NCI-H82 treated with DMSO at 0.1 percent for 48 hours (cell line): ENCODE results near the gene ITPKA.
A peak's percentile ranks its signal among the peaks of the same experiment; 100 is the strongest.

ENCODE experiments used
- DNase-seq: peaks from one replicate; lab custom pipeline; 2025; ENCODE audit not compliant: unreplicated experiment; lab: John Stamatoyannopoulos, UW

The ITPKA gene

DNA sequence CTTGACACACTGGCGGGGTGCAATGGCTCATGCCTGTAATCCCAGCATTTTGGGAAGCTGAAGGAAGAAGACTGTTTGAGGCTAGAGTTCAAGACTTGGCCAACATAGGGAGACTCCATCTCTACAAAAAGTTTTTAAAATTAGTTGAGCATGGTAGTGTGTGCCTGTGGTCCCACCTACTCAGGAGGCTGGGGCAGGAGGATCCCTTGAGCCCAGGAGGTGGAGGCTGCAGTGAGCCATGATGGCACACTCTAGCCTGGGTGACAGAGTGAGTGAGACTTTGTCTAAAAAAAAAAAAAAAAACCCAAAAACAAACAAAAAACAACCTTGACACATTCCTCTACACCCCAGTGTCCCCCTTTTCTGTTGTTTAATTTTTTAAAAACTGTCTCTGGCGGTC, 4.0 kb upstream of the ITPKA start:
- no peak for DNase-seq

- no peak for DNase-seq
Observed at GRCh38 chr15:41490355-41490754, 3.3 kb upstream of the ITPKA start.

GRCh38 chr15:41491889-41492288, 1.8 kb upstream of the ITPKA start:
- no peak for DNase-seq

DNA sequence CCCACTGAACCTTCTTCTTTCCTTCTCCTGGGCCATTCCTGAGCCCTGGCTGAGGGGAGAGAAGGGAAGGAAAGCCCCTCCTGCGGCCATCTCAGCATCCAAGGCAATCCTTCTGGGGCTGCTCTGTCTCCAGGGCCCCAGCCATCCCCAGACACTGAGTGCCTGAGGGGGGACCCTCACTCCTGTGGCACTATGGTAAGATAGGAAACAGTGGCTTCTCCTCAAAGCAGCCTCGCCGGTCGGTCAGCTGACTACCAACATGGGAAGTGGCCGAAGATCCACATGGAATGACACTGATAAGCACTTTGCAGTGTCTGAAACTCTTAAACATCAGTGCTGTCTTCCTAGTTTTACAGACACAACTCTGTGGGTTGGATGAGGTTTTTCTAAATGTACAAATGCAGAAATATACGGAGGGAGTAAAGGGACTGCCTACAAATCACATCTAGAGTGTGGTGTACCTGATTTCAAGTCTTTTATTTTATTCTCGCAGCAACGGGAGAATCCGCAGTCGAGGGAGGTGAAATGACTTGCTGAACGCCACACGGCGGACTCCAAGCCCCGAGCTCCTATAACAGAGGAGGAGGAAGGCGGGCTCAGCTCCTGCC, 973 bp upstream of the ITPKA start:
- peak; percentile 17 for DNase-seq

GRCh38 chr15:41493902-41494189, 172 bp downstream of the ITPKA start:
- DNase-seq: no peak

- no peak for DNase-seq
Observed at GRCh38 chr15:41494190-41494921, 682 bp downstream of the ITPKA start.

GRCh38 chr15:41494922-41495735, 1.5 kb downstream of the ITPKA start:
- no peak for DNase-seq

DNA sequence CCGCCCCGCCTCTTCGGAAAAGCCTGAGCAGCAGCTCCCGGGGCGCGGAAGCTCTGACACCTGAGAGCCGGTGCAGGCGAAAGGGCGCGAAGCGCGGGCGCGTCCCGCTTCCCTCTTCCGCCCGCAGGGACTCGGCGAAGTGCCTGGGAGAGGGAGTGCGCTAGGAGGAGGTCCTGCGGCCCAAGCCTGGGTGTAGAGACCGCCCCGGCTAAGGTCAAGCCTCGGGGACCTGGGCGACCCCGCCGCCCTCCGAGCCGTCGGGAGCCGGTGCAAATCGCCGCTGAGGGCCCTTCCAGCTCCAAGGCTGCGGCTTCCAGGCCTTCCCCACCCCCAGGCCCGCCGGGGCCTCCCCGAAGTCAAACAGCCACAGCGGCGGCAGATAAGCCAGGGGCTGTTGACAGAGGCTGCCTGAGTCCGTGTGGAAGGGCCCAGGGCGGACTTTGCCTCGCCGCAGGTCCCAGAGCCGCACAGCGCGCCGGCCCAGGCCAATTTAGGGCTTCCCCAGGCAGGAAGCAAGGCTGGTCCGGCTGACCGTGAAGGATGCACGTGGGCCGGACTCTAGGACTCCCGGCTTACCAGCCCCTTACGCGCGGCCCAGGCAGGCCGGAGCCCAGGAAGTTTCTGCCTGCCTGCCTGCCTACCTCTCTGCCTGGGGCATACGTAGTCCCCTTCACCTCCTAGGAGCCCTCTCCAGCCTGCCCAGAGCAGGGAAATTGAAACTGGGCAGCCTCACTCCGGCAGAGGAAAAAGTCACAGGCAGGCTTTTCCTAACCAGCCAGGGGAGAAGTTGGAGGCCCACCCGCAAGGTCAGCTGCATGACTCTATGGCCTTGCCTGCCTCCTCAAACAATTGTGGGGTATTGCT, 2.3 kb downstream of the ITPKA start:
- DNase-seq: no peak

- DNase-seq: no peak
Observed at GRCh38 chr15:41498657-41499056, 5.0 kb downstream of the ITPKA start.

DNA sequence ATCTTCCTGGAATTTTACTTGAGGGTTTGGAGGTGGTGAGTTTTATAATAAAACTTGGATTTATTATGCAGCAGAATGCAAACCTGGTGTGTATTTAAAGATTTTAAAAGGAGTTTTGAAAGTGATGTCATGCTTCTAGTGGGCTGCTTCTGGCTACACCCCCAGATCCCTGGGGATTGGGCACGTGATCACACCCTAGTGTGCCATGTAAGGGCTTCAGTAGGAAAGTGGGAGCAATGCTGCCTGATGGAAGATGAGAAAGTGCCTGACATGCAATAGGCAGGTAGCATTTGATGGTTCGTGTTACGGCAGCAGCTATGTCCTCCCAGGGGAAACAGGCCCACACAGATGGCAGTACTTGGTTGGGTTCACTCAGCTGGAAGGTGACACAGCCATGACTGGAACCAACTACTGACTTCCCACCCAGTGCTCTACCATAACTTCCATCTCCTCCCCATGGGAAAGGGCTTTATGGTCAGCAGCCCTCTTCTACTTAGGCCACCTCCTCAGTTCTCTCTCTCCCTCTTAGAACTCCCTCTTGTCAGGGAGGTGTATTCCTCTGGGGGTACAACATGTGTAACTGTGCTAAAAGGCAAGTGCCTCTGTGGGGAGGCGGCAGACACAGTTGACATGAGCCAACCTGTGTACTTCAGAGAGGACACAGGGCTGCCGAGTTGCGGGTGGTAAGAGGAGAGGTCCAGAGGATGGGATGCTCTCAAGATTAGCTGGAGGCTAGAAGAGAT, 5.6 kb downstream of the ITPKA start:
- DNase-seq: no peak

- no peak for DNase-seq
Observed at GRCh38 chr15:41501191-41501917, 7.7 kb downstream of the ITPKA start.

GRCh38 chr15:41501931-41502794, 8.5 kb downstream of the ITPKA start:
- no peak for DNase-seq

- no peak for DNase-seq
Observed at GRCh38 chr15:41502795-41503668, 9.4 kb downstream of the ITPKA start.

GRCh38 chr15:41503669-41504010, 10.0 kb downstream of the ITPKA start:
- no peak for DNase-seq

DNA sequence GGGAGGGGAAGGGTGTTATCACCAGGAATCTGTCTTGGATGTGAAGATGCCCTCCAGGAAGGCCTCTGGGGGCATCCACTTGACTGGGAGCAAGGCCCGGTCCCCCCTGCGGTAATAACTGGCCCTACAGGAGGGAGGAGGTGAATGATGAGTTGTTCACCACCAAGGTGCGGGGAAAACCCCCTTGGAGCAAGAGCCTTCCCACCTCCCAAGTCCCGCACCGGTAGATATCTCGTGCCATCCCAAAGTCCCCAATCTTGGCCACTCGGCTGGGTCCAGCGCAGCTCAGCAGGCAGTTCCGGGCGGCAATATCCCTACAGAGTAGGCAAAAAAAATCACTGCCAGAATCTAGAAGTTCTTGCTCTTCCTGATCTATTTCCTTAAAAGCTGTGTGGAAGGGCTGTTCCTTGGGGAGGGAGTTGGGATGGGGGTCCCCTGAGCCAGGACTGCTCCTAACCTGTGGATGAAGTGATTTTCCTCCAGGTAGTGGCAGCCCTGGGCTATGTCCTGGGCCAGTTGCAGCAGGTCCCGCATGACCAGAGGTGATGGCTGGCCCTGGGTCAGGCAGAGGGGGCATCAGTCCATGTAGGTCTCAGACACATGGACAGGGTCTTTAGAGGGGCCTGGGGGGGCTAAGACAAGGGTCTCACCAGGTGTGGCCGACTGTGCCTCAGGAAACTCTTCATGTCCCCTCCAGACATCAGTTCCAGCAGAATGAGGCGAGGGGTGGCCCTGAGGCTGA, 11.2 kb downstream of the ITPKA start:
- no peak for DNase-seq

- DNase-seq: no peak
Observed at GRCh38 chr15:41505776-41506175, 12.1 kb downstream of the ITPKA start.

DNA sequence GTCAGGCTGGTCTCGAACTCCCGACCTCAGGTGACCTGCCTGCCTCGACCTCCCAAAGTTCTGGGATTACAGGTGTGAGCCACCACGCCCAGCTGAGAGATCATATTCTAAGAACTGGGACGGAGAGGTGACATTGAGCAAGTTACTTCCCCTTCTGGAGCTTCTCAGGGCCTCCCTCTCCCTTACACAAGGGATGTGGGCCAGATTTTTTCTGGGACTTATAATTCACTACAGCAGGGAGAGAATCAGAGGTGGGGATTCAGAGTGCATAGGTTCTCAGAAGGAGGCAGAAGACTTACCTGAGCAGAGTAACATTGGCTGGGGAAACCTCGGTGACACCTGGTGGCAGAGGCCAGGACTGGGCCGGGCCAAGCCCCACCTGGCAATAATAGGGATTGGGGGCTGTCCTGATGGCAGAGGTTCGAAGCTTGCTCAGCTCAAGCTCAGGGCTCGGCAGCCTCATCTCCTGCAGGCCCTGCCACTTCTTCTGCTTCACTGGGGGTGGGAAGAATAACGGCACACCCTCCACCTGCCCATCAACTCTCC, 13.2 kb downstream of the ITPKA start:
- no peak for DNase-seq
